Hematopoietic multipotent progenitor cell treated with erythropoietin and hydrocortisone succinate and interleukin-3 and kit ligand, for 6 days (in vitro differentiated cells): ENCODE measurements around the gene ADGRD1.

Experiments used
- DNase-seq: peaks from one replicate; pipeline ENCODE4 v3.0.0-alpha.2; 2015

Gene ADGRD1

GRCh38 chr12:131093971-131094830, 140.5 kb downstream of the ADGRD1 start:
- no peak for DNase-seq

- DNase-seq = no peak
Measured at GRCh38 chr12:131094831-131095805, 141.4 kb downstream of the ADGRD1 start.

- DNase-seq = no peak
Measured at GRCh38 chr12:131095826-131096680, 142.3 kb downstream of the ADGRD1 start.

DNA sequence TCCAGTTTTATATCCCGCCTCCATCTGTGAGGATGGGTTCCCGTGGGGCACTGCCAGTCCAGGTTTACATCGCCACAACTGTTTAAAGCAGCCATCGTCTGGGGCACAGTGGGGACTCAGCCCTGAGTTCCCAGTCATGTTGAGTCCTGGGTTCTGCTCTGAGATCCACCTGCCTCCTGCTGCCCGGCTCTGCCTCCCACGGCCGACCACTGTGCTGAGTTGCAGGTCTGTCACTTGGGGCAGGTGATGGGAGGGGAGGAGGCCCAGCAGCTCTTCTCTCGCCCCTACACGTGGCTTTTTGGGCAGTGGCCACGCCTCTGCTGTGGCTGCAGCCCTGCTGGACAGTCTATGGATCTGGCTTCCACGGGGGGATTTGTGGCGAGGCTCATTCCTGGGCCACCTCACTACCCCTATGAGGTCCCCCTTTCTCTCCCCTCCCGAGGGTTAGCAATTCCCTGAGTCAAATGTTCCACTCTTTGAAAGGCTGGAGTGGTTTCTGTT, 143.0 kb downstream of the ADGRD1 start:
- DNase-seq = no peak

DNA sequence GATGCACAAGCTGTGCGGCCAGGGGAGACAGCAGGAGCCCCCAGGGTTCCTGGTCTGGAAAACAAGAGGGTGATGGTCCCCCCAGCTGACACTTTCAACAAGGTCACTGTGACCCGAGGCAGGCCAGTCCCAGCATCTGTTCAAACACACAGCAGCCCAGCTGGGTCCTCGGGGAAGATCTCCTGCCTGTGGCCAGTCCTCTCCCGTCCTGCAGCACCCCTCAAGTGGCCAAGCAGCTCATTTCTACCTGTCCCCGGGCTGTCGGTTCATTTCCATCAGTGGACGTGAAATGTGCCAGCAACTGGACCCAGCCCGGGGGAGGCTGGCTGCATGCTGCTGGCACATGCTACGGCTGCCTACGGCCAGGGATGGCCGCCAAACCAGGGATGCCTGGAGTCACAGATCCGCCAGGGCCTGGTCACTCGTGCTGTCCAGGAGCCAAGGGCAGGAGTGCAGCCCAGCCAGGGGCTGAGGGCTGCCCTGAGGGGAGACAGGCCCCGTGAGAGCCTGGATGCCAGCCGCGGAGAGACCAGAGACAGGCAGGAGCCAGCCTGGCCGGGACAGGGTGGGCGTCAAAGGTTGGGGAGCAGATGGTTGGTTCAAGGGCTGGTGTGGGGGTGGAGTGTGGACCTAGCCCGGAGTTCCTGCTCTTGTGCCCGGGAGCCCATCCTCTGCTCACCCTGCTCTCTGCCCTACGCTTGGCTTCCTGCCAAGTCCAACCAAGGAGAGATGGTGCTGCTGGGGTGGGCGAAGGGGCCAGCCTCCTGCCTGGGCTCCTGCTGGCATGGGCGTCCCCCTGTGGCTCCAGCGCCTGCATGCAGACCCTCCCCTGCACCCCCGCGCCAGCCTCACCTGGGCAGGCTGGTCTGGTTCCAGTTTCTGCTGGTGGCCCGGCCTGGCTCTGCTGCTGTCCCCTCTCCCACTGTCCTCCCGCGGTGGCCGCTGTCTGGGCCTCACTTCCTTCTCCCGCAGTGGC, 143.8 kb downstream of the ADGRD1 start:
- DNase-seq = no peak

DNA sequence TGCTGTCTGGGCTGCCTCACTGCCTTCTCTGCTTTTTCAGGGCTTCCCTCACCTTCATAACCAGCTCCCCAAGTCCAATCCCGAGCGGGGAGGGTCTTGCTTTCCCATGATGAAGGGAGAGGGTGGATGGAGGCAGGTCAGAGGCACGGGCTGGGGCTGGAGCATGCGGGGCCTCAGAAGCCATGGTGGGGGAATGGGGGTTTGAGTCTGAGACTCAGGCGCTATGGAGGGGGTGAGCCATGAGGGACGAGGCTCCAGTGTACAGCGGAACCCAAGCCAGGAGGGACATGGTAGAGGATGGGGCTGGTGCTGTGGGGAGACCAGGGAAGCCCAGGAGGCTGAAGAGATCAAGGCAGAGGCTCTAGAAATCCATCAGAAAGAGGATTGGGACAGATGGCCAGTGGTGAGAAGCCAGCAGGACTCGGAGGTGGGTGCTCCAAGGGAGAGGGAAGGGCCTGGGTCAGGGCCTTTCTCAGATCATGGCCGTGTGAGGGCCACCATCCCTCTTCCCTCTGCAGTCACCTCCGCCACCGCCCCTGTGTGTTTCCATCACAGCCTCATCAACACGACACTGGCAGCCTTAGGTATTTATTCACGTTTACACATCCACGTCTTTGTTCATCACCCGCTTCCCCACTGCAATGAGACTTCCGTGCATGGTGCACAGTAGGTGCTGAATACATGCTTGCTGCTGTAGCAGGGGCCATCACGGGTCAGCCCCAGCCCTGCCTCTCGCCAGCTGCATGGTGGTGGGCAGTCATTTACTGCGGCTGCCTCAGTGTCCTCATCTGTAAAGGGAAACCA, 144.7 kb downstream of the ADGRD1 start:
- no peak for DNase-seq

GRCh38 chr12:131100031-131100674, 146.4 kb downstream of the ADGRD1 start:
- no peak for DNase-seq

DNA sequence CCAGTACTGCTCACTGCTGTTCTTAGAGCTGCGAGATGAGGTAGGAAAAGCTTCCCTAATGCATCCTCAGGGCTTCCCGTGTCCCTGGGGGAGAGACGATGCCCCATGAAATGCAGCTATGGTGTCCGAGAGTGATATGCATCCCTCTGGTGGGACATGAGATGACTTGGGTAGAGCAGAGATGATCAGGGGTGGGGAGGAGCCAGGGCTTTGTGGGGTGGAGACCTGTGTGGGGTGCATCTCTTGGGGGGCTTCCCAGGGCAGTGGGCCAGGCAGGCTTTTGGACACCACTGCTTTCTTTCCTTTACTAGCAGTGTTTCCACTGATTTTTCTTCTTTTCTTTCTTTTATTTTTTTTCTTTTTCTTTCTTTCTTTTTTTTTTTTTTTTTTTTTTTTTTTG, 147.3 kb downstream of the ADGRD1 start:
- no peak for DNase-seq

GRCh38 chr12:131101703-131102492, 148.2 kb downstream of the ADGRD1 start:
- DNase-seq = no peak

DNA sequence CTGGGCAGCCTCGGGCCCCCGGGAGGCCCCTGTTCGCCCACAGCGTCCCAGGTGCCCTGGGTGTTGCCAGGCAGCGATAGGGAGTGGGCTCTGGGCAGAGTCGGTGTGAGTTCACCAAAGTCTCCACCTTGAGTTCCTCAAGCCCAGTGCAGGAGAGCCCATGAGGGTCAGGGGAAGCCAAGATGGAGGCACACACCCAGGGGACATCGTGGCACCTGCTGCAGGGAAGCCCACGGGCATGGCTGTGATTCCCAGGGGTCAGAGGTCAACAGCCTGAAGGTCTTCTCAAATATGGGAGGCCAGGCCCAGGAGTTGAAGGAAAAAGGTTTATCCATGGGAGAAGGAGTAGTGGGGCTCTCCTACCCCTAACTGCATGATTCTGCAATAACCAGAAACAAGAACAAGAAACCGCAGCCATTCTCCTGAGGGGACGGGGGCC, 148.8 kb downstream of the ADGRD1 start:
- DNase-seq = no peak

GRCh38 chr12:131102991-131103668, 149.4 kb downstream of the ADGRD1 start:
- no peak for DNase-seq

DNA sequence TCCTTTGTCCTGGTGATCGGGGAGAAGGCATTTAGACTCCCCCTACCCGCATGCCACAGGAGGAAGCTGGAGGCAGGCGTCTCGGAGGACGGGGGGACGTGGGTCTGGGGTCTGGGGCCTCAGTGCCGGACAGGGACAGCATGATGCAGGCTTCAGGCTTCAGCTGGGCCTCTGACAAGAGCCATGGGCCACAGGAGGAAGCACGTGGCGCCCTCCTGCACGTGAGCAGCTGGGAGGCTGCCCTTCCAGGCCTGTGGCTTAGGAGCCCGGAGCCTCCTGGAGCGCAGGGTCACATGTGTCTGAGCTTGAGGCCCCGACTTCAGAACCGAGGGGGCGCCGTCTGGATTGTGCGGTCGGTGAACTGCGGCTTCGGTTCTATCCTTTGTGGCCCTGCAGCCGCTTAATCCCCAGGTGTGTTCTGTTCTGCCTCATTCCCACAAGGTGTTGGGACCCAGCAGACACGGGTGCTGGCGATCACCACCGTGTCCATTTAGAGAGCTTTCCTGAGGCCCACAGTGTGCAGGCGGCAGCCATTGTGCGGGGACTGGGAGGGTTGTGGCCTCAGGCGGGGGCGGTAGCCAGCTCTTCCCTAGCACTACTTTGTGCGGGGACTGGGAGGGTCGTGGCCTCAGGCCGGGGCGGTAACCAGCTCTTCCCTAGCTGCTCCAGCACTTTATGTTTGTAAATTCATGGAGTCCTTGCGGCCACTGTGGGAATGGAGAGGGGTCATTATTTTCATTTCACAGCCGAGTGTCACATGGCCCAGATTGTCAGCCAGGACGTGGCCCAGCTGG, 150.2 kb downstream of the ADGRD1 start:
- DNase-seq = no peak

DNA sequence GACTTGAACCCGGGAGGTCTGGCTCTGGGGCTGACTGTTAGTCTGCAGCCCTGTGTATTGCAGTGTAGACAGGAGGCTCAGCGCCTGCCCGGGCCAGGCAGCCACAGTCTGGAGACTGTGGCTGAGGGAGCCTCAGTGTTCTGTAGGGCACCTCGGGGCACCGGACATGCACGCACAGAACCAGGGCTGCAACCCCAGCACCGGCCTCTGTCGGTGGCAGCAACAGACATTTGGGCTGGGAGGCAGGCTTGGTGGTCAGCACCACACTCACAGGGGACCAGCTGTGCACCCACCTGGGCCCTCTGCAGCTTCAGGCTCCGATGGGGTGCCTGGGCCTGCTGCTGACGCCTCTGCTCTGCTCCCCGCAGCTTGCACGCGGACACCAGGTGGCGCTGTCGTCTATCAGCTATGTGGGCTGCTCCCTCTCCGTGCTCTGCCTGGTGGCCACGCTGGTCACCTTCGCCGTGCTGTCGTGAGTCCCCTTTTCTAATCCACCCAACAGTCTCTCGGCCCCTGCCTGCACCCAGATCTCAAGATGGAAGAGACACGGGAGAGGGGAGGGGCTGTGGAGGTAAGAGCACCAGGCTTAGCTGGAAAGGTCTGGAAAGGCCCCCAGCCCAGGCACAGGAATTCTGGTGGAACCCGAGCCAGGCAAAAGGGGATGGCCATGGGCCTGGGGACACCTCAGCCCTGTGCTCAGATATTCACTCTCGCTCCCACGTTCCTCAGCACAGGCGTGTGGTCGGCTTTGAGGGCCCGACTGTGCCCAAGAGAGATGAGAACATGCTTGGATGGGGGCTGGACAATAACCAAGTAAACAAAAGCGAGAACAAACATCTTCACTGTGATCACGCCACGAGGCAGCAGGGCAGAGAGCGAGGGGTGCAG, 151.0 kb downstream of the ADGRD1 start:
- DNase-seq = peak; percentile 87

GRCh38 chr12:131105351-131105735, 151.6 kb downstream of the ADGRD1 start:
- no peak for DNase-seq

DNA sequence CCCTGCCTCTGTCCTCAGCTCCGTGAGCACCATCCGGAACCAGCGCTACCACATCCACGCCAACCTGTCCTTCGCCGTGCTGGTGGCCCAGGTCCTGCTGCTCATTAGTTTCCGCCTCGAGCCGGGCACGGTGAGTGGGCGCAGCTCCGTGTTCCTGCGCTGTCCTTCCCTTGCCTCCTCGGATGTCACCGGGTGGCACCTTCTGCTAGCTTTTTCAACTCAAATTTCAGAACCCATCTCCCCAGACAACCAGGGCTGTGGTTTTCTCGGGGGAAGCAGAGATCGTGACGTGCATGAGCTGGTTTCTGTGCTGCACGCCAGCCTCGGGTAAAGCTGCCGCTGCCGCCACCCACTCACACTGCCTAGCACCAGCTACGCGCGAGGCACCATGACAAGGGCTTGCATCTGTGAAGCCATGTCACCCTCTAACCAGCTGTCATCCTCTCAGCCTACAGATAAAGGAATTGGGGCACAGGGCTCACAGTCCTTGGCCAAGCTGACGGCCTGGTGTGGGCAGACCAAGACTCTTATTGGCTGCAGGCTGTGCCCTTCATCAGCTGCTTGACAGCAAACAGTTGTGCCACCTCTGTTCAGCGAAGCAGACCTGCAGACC, 152.1 kb downstream of the ADGRD1 start:
- peak; percentile 19 for DNase-seq
